Mesodermal cell (in vitro differentiated cells): Measurements from ENCODE around the gene EFHD2.
"Not testable (repeated sequence)": the region's sequence is repeated elsewhere in the genome, so short reads cannot be mapped to it uniquely, and the experiment has no call there.

Source experiments
- H3K27ac ChIP-seq: 2 replicates; pipeline ENCODE4 v1.7.0; 2013; ENCODE audit warnings: mild to moderate bottlenecking, low read depth, low read length, moderate library complexity; ENCODE audit not compliant: severe bottlenecking
- H3K36me3 ChIP-seq: 2 replicates; pipeline ENCODE4 v1.7.1; 2013; ENCODE audit warnings: mild to moderate bottlenecking, low read length, moderate library complexity; ENCODE audit not compliant: control insufficient read depth, insufficient read depth
- H3K4me1 ChIP-seq: one replicate; pipeline ENCODE4 v1.7.1; 2013; ENCODE audit warnings: mild to moderate bottlenecking, low read length; ENCODE audit not compliant: insufficient read depth, control insufficient read depth, poor library complexity, severe bottlenecking
- H3K4me3 ChIP-seq: 2 replicates; pipeline ENCODE4 v1.7.0; 2013; ENCODE audit warnings: low read length, control low read depth, mild to moderate bottlenecking; ENCODE audit not compliant: insufficient read depth, poor library complexity, severe bottlenecking; ENCODE audit errors: extremely low read depth
- H3K9me3 ChIP-seq: 2 replicates; pipeline ENCODE4 v1.7.1; 2013; ENCODE audit warnings: mild to moderate bottlenecking, low read length, moderate library complexity; ENCODE audit not compliant: control insufficient read depth
- WGBS, 2 experiments: methylation state at CpG; one replicate each; pipeline ENCODE4 v1.1.5; 2013; ENCODE audit warnings: missing lambda C conversion rate in 2 of 2; ENCODE audit not compliant: insufficient coverage in 2 of 2; 5-methylcytosine and 5-hydroxymethylcytosine counted together

The EFHD2 gene

GRCh38 chr1:15455522-15455921, 45.8 kb downstream of the EFHD2 start:
- H3K27ac ChIP-seq = no peak overlapping the region
- no peak overlapping the region for H3K4me3 ChIP-seq
- no peaks in the 10 kb centered on the region for H3K9me3 ChIP-seq
- WGBS, 2 experiments = 79 to 90% methylated on average over 3 to 6 of the region's 6 CpGs
- H3K4me1 ChIP-seq = no peaks in the 10 kb centered on the region
- no peaks in the 10 kb centered on the region for H3K36me3 ChIP-seq

GRCh38 chr1:15456313-15456954, 46.7 kb downstream of the EFHD2 start, which contains the start of gene CELA2A:
CELA2A (plus strand) TSS chr1:15456732; CDS start chr1:15456754, 22 bp downstream.
- Histone ChIP-seq H3K4me3 (no peak within 1 kb of the TSS), H3K4me1 (no peaks in the 10 kb centered on the region), H3K9me3 (no peaks in the 10 kb centered on the region), H3K27ac (no peak within 1 kb of the TSS), H3K36me3 (no peaks in the 10 kb centered on the region)
- WGBS, 2 experiments = 93 to 97% methylated on average over 5 to 6 of the region's 8 CpGs

GRCh38 chr1:15457585-15457984, 47.9 kb downstream of the EFHD2 start:
- Histone ChIP-seq H3K27ac (no peak overlapping the region), H3K36me3 (no peaks in the 10 kb centered on the region), H3K4me1 (no peaks in the 10 kb centered on the region), H3K4me3 (no peak overlapping the region), H3K9me3 (no peaks in the 10 kb centered on the region)
- 80% methylated on average over 1 of the region's 2 CpGs; no CpG with 5 or more reads in 1 of the 2 experiments for WGBS, 2 experiments

GRCh38 chr1:15458388-15458787, 48.7 kb downstream of the EFHD2 start:
- not testable (repeated sequence) for H3K9me3 ChIP-seq, H3K4me1 ChIP-seq, H3K36me3 ChIP-seq, H3K27ac ChIP-seq, H3K4me3 ChIP-seq
- WGBS, 2 experiments = 76 to 88% methylated on average over 4 of the region's 4 CpGs

- Histone ChIP-seq H3K9me3 (no peaks in the 10 kb centered on the region), H3K27ac (no peak overlapping the region), H3K4me3 (no peak overlapping the region), H3K4me1 (no peaks in the 10 kb centered on the region), H3K36me3 (no peaks in the 10 kb centered on the region)
- WGBS, 2 experiments = 85 to 91% methylated on average over 3 to 4 of the region's 10 CpGs
Observed at GRCh38 chr1:15459771-15460707, 50.4 kb downstream of the EFHD2 start.

DNA sequence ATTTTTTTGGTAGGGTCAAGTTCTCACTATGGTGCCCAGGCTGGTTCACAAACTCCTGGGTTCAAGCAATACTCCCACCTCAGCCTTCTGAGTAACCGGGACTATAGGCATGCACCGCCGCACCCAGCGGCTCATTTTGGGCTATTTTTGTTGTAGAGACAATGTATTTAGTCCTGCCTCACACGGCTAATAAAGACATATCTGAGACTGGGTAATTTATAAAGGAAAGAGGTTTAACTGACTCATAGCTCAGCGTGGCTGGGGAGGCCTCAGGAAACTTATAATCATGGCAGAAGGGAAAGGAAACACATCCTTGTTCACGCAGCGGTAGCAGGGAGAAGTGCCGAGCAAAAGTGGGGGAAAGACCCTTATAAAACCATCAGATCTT, 51.0 kb downstream of the EFHD2 start:
- H3K4me1 ChIP-seq = no peaks in the 10 kb centered on the region
- no peaks in the 10 kb centered on the region for H3K9me3 ChIP-seq
- no peak overlapping the region for H3K27ac ChIP-seq
- H3K4me3 ChIP-seq = no peak overlapping the region
- WGBS, 2 experiments = 89 to 91% methylated on average over 6 to 7 of the region's 9 CpGs
- no peaks in the 10 kb centered on the region for H3K36me3 ChIP-seq

- 85 to 94% methylated on average over 6 to 9 of the region's 15 CpGs for WGBS, 2 experiments
- H3K27ac ChIP-seq, H3K4me1 ChIP-seq, H3K36me3 ChIP-seq, H3K9me3 ChIP-seq, H3K4me3 ChIP-seq: not testable (repeated sequence)
Observed at GRCh38 chr1:15463064-15463800, 53.5 kb downstream of the EFHD2 start.

DNA sequence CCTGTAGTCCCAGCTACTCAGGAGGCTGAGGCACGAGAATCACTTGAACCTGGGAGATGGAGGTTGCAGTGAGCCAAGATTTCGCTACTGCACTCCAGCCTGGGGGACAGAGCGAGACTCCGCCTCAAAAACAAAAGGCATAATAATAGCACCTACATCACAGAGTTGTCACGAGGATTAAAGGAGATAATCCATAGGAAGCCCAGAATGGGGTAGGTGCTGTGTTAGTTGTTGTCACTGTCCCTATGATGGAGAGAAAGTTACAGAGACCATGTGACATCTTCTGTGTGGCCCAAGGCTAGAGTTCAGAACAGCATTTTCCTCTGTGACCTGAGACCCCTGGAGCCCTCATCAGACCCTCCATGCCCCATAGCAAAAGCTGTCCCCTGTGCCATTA, 54.2 kb downstream of the EFHD2 start:
- 80 to 100% methylated on average over 2 to 4 of the region's 5 CpGs for WGBS, 2 experiments
- H3K9me3 ChIP-seq, H3K4me1 ChIP-seq, H3K36me3 ChIP-seq, H3K4me3 ChIP-seq, H3K27ac ChIP-seq: not testable (repeated sequence)

GRCh38 chr1:15465674-15466073, 56.0 kb downstream of the EFHD2 start:
- no peak overlapping the region for H3K27ac ChIP-seq
- H3K9me3 ChIP-seq = no peaks in the 10 kb centered on the region
- no peaks in the 10 kb centered on the region for H3K36me3 ChIP-seq
- WGBS, 2 experiments = 86 to 92% methylated on average over 6 of the region's 7 CpGs
- no peaks in the 10 kb centered on the region for H3K4me1 ChIP-seq
- H3K4me3 ChIP-seq = no peak overlapping the region

DNA sequence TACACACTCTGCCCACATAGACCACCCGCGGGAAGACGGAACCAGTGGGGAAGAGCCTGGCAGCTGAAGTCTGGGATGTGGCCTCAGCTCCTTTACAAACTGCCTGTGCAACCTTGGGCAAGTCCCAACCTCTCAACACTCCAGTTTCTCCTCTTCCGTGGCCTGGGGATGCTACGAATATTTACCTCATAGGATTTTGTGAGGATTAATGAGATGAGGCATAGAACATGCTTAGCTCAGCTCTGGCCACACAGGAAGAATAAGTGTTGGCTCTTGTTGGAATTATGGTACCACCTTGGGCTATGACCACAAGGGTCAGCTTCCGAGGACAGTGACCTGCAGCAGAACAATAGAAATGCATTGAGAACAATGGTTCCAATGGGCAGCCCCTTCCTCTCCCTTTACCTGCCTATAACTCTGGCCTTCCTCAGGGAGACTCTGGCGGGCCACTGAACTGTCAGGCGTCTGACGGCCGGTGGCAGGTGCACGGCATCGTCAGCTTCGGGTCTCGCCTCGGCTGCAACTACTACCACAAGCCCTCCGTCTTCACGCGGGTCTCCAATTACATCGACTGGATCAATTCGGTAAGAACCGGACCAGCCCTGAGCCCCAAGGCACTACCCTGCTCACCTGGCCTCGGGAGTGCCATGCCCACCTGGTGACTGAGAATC, 57.4 kb downstream of the EFHD2 start:
- 95 to 96% methylated on average over 17 to 18 of the region's 22 CpGs for WGBS, 2 experiments
- not testable (repeated sequence) for H3K27ac ChIP-seq, H3K9me3 ChIP-seq, H3K4me1 ChIP-seq, H3K4me3 ChIP-seq, H3K36me3 ChIP-seq
